SK-N-SH (cell line): ENCODE measurements around the gene RBM47. TPM values are rescaled to one million over a fixed set of nuclear protein-coding genes. Genes with fewer than 3 reads are reported as not detected.

ENCODE experiments used
- CTCF ChIA-PET: fragments of 300-600, 350-600 bp; formaldehyde crosslinking; extraction: SDS; loops from one replicate; lab custom pipeline; 2021; lab: Yijun Ruan, JAX
- POLR2A ChIA-PET: fragments of 350-600 bp; sonication (Branson Sonifier 250); formaldehyde crosslinking; extraction: SDS; loops from one replicate; lab custom pipeline; 2020; ENCODE audit warnings: antibody characterized with exemption, inconsistent platforms; lab: Yijun Ruan, JAX
- DNase-seq: peaks from one replicate; pipeline ENCODE4 v3.0.0; 2012
- H2AFZ ChIP-seq: fragments of 200-600 bp; sonication (generic); 2 replicates; pipeline ENCODE4 v1.8.1; 2016; ENCODE audit warnings: antibody characterized with exemption, mild to moderate bottlenecking, low read depth
- H3F3A ChIP-seq: fragments of 200-600 bp; sonication (generic); replicated peaks from 2 replicates; pipeline ENCODE3; 2016; ENCODE audit warnings: antibody characterized with exemption, mild to moderate bottlenecking; ENCODE audit not compliant: insufficient read depth
- H3K27ac ChIP-seq, 2 experiments: fragments of 200-500 bp in 1 of 2; fragments of 200-600 bp in 1 of 2; sonication (Bioruptor generic) in 1 of 2; sonication (generic), shearing (Covaris generic) in 1 of 2; 2 replicates each; pipeline versions ENCODE4 v1.5.1 to v1.6.1; 2014 to 2016; ENCODE audit warnings: low read depth in 2 of 2, inconsistent platforms in 1 of 2, low read length in 1 of 2, mild to moderate bottlenecking in 1 of 2, mixed read lengths in 1 of 2
- H3K27me3 ChIP-seq: fragments of 200-600 bp; sonication (generic), shearing (Covaris generic); 2 replicates; pipeline ENCODE4 v1.6.1; 2016; ENCODE audit warnings: mixed run types; ENCODE audit not compliant: insufficient read depth
- H3K36me3 ChIP-seq, 2 experiments: fragments of 200-500 bp in 1 of 2; fragments of 200-600 bp in 1 of 2; sonication (Bioruptor generic) in 1 of 2; sonication (generic) in 1 of 2; replicated peaks in 1 of 2; 2 replicates each; pipeline versions ENCODE3 to v1.5.1; 2014 to 2016; ENCODE audit warnings: low read length in 1 of 2, mild to moderate bottlenecking in 1 of 2; ENCODE audit not compliant: insufficient read depth in 2 of 2, control insufficient read depth in 1 of 2
- H3K4me1 ChIP-seq, 2 experiments: fragments of 200-500 bp in 1 of 2; fragments of 200-600 bp in 1 of 2; sonication (Bioruptor generic) in 1 of 2; sonication (generic), shearing (Covaris generic) in 1 of 2; 2 replicates each; pipeline versions ENCODE4 v1.5.1 to v1.6.1; 2014 to 2016; ENCODE audit warnings: low read depth in 1 of 2, low read length in 1 of 2, mixed run types in 1 of 2; ENCODE audit not compliant: insufficient read depth in 2 of 2, control insufficient read depth in 1 of 2
- H3K4me2 ChIP-seq: fragments of 200-600 bp; sonication (generic), shearing (Covaris generic); 2 replicates; pipeline ENCODE4 v1.6.1; 2017; ENCODE audit warnings: mixed run types
- H3K4me3 ChIP-seq, 2 experiments: fragments of 200-500 bp in 1 of 2; fragments of 200-600 bp in 1 of 2; sonication (Bioruptor generic) in 1 of 2; sonication (generic), shearing (Covaris generic) in 1 of 2; 2 replicates each; pipeline versions ENCODE4 v1.5.1 to v1.8.1; 2014 to 2016; ENCODE audit warnings: low read depth in 2 of 2, inconsistent platforms in 1 of 2, low read length in 1 of 2, mild to moderate bottlenecking in 1 of 2, mixed read lengths in 1 of 2, moderate library complexity in 1 of 2
- H3K79me2 ChIP-seq: fragments of 200-600 bp; sonication (generic); 2 replicates; pipeline ENCODE4 v1.8.1; 2017; ENCODE audit warnings: mild to moderate bottlenecking; ENCODE audit not compliant: insufficient read depth
- H3K9ac ChIP-seq: fragments of 200-600 bp; sonication (generic); 2 replicates; pipeline ENCODE4 v1.6.1; 2017; ENCODE audit warnings: mixed run types
- H3K9me2 ChIP-seq: fragments of 200-600 bp; sonication (generic); 2 replicates; pipeline ENCODE4 v1.6.1; 2017; ENCODE audit warnings: mixed run types
- H3K9me3 ChIP-seq: fragments of 200-600 bp; sonication (generic); 2 replicates; pipeline ENCODE4 v1.6.1; 2017; ENCODE audit warnings: mixed run types, mild to moderate bottlenecking, moderate library complexity
- H4K20me1 ChIP-seq: fragments of 200-600 bp; sonication (generic); 2 replicates; pipeline ENCODE4 v1.6.1; 2017; ENCODE audit warnings: mild to moderate bottlenecking, mixed run types; ENCODE audit not compliant: insufficient read depth
- CTCF ChIP-seq: fragments of 200-600 bp; sonication (generic); IDR thresholded peaks from 2 replicates; pipeline ENCODE4 v1.6.1; 2017; ENCODE audit warnings: antibody characterized with exemption, mild to moderate bottlenecking, moderate library complexity
- ELF1 ChIP-seq: IDR thresholded peaks from 2 replicates; pipeline ENCODE4 v1.4.0; 2012
- FOSL2 ChIP-seq: IDR thresholded peaks from 2 replicates; pipeline ENCODE4 v1.4.0; 2012; ENCODE audit warnings: low read depth, mild to moderate bottlenecking, moderate library complexity, borderline replicate concordance
- GABPA ChIP-seq: IDR thresholded peaks from 2 replicates; pipeline ENCODE4 v1.4.0; 2012; ENCODE audit warnings: low read depth, mild to moderate bottlenecking
- JUND ChIP-seq: IDR thresholded peaks from 2 replicates; pipeline ENCODE4 v1.4.0; 2012
- MEF2A ChIP-seq: IDR thresholded peaks from 2 replicates; pipeline ENCODE4 v1.4.0; 2012; ENCODE audit warnings: low read depth, borderline replicate concordance
- MXI1 ChIP-seq: IDR thresholded peaks from 2 replicates; pipeline ENCODE4 v1.6.1; 2012; ENCODE audit warnings: mild to moderate bottlenecking, low read depth, low read length, improper control_type of control experiment
- NFIC ChIP-seq: IDR thresholded peaks from 2 replicates; pipeline ENCODE4 v1.4.0; 2012; ENCODE audit warnings: borderline replicate concordance
- REST ChIP-seq: IDR thresholded peaks from 2 replicates; pipeline ENCODE4 v1.6.1; 2012; ENCODE audit warnings: mild to moderate bottlenecking, low read depth, low read length, moderate library complexity
- RFX5 ChIP-seq: IDR thresholded peaks from 2 replicates; pipeline ENCODE4 v1.6.1; 2012; ENCODE audit warnings: mild to moderate bottlenecking, improper control_type of control experiment, low read length
- SIN3A ChIP-seq: IDR thresholded peaks from 2 replicates; pipeline ENCODE4 v1.6.1; 2012; ENCODE audit warnings: low read depth, mild to moderate bottlenecking, low read length, moderate library complexity, borderline replicate concordance
- TCF12 ChIP-seq: IDR thresholded peaks from 2 replicates; pipeline ENCODE4 v1.4.0; 2012
- WGBS: methylation state at CpG from one replicate; pipeline ENCODE4 v1.1.6; 2017; ENCODE audit warnings: low lambda C conversion rate; 5-methylcytosine and 5-hydroxymethylcytosine counted together
- polyA plus RNA-seq, 3 experiments: library from polyadenylated mRNA; depleted of rRNA; stranded (reverse); fragments of >200 nt; gene quantifications; 2 replicates each; pipeline ENCODE4 v1.2.3, GENCODE V29; 2012
- TF ChIP-seq, protein P1 (sequence below): IDR thresholded peaks from 2 replicates; pipeline ENCODE4; 2012
- TF ChIP-seq, protein P2 (sequence below): IDR thresholded peaks from 2 replicates; pipeline ENCODE4 v1.4.0; 2012; ENCODE audit warnings: low read depth

Gene RBM47
- polyA plus RNA-seq, 1 of the 3 experiments (the other 2 are of a cell fraction) = 6.8 TPM

DNA sequence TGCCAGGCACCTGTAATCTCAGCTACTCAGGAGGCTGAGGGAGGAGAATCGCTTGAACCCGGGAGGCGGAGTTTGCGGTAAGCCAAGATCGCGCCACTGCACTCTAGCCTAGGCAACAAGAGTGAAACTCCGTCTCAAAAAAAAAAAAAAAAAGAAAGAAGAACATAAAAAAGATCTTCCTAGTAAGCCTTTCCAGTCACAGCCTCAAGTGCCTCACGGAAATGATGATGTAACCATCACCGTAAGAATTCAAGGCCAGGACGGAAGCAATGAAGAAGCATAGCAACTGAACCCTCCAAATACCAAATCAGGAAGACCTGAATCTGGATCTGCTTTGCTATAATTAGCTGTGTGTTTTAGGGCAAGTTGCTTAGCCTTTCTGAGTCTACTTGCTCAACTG is 28.8 kb downstream of the RBM47 start:
- no peak overlapping the region for H3K4me2 ChIP-seq
- H3K9me2 ChIP-seq = no peaks in the 10 kb centered on the region
- no peaks in the 10 kb centered on the region for H3K27me3 ChIP-seq
- H3F3A ChIP-seq = no peaks in the 10 kb centered on the region
- H3K79me2 ChIP-seq = no peaks in the 10 kb centered on the region
- no peaks in the 10 kb centered on the region for H3K36me3 ChIP-seq
- H3K9me3 ChIP-seq = no peaks in the 10 kb centered on the region
- ChIA-PET POLR2A (no interaction called here), CTCF (no interaction called here)
- WGBS = 99% methylated on average over 10 of the region's 10 CpGs
- no peak overlapping the region for H3K9ac ChIP-seq
- H2AFZ ChIP-seq = no peak overlapping the region
- no peak overlapping the region for H3K27ac ChIP-seq
- H3K4me3 ChIP-seq = no peak overlapping the region
- DNase-seq = no peak
- no peaks in the 10 kb centered on the region for H3K4me1 ChIP-seq
- no peaks in the 10 kb centered on the region for H4K20me1 ChIP-seq
- TF ChIP-seq GABPA = no peak
- TF ChIP-seq SIN3A = no peak
- TF ChIP-seq, protein P1, sequence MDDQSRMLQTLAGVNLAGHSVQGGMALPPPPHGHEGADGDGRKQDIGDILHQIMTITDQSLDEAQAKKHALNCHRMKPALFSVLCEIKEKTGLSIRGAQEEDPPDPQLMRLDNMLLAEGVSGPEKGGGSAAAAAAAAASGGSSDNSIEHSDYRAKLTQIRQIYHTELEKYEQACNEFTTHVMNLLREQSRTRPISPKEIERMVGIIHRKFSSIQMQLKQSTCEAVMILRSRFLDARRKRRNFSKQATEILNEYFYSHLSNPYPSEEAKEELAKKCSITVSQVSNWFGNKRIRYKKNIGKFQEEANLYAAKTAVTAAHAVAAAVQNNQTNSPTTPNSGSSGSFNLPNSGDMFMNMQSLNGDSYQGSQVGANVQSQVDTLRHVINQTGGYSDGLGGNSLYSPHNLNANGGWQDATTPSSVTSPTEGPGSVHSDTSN = no peak
- TF ChIP-seq MXI1 = no peak
- TF ChIP-seq MEF2A = no peak
- no peak for TF ChIP-seq REST

GRCh38 chr4:40599431-40599830 is 30.2 kb downstream of the RBM47 start:
- 94% methylated on average over 2 of the region's 2 CpGs for WGBS
- Histone ChIP-seq H3K27me3 (no peaks in the 10 kb centered on the region), H3K4me2 (no peak overlapping the region), H3K4me3 (no peak overlapping the region), H3F3A (no peaks in the 10 kb centered on the region), H2AFZ (no peak overlapping the region), H3K4me1 (no peaks in the 10 kb centered on the region), H3K9me3 (no peaks in the 10 kb centered on the region), H3K79me2 (no peaks in the 10 kb centered on the region), H3K9me2 (no peaks in the 10 kb centered on the region), H3K27ac (no peak overlapping the region), H4K20me1 (no peaks in the 10 kb centered on the region), H3K36me3 (no peaks in the 10 kb centered on the region), H3K9ac (no peak overlapping the region)
- ChIA-PET POLR2A (no interaction called here), CTCF (no interaction called here)
- TF ChIP-seq NFIC (no peak), RFX5 (no peak), FOSL2 (no peak), TCF12 (no peak), JUND (no peak), ELF1 (no peak), CTCF (no peak)
- TF ChIP-seq, protein P2, sequence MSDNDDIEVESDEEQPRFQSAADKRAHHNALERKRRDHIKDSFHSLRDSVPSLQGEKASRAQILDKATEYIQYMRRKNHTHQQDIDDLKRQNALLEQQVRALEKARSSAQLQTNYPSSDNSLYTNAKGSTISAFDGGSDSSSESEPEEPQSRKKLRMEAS = no peak
- no peak for DNase-seq
